H54 (cell line): ENCODE results near the gene AKAP9.
A peak's percentile ranks its signal among the peaks of the same experiment; 100 is the strongest.
"Not testable (repeated sequence)": the region's sequence is repeated elsewhere in the genome, so short reads cannot be mapped to it uniquely, and the experiment has no call there.

Experiments
- DNase-seq: peaks from one replicate; pipeline ENCODE4 v3.0.0; 2011; ENCODE audit warnings: low spot score, mixed read lengths; ENCODE audit not compliant: insufficient read length
- FAIRE-seq: peaks from 3 replicates; lab custom pipeline; 2011; peaks lifted over from hg19 to GRCh38; lab: Jason Lieb, UNC
- POLR2A ChIP-seq: IDR thresholded peaks from 2 replicates; pipeline ENCODE4 v1.6.1; 2011; ENCODE audit warnings: low read depth, mild to moderate bottlenecking, low read length

The AKAP9 gene

DNA sequence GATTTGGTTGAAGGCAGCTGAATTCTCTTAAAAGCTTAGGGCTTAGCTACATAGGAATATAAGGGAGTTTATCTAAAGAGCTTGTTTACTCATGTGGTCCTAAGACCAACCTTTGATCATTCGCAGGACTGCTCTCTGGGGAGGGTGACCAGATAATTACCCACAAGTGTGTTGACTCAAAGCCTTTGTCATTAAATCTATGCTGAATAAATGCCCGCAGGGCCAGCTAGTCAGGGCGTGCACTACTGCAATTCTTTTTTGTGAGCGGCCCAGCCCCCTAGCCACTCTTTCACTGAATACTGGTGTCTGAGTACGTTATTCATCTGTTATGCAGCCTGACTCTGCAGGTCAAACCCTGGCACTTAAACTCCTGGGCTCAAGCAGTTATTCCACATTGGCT is 69.6 kb downstream of the AKAP9 start:
- no peak for TF ChIP-seq POLR2A
- FAIRE-seq (no peak), DNase-seq (no peak)

DNA sequence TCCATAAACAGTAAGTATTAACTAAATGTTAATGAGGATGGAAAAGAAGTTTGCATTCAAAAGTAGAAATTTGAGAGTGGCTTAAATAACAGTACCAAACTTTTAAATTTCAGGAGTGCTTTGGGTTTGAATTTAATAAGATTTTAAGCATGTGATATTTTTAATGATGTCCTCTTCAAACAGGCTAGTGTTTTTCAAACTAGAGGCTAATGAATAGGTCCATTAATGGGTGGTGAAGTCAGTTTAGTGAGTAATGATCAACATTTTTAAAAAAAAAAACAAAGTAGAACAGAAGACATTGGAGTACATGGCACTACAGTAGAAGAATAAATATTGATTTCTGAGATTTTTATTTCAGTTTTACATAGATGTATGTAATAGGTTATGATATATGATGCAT is 72.9 kb downstream of the AKAP9 start:
- TF ChIP-seq POLR2A = no peak

DNA sequence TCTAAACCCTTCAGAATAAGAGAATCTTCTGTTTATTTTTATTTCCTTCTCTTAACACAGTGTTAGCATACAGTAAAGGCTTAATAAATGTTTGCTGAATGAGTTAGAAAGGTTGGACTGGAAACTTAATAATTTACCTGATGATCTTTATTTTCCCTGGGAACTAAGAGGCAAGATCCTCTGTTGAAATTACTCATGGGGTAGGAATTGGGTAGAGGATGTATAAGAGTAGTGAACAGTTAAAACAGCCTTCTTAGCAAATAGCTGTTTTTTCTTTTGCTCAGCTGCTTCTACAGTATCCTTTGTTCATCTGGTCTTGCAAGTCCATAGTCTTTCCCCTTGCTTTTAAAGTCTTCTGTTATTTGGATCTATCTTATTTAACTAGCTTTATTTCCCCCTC is 80.0 kb downstream of the AKAP9 start:
- no peak for TF ChIP-seq POLR2A
- FAIRE-seq (peak; percentile 67), DNase-seq (no peak)

More for the DNA sequence above, 72.9 kb downstream of the AKAP9 start:
- DNase-seq = no peak
- no peak for FAIRE-seq

DNA sequence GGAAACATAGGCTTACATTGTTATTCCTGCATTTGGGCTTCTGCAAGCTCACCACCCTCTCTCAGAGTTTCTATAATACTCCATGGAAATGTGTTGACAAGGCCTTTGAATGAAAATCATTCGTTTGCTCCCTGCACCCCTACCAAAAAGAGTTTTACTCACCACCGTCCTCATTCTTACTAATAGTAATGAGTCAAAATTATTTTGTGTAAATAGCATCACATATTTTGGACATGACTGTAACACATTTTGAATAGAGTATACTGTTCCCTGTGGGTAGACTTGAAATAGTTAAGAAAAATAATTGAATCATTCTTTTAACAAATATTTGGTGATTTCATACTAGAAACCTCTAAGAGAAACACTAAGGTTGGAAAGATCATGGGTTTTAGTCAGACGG is 84.6 kb downstream of the AKAP9 start:
- TF ChIP-seq POLR2A = no peak
- DNase-seq = peak; percentile 5
- peak; percentile 85 for FAIRE-seq

DNA sequence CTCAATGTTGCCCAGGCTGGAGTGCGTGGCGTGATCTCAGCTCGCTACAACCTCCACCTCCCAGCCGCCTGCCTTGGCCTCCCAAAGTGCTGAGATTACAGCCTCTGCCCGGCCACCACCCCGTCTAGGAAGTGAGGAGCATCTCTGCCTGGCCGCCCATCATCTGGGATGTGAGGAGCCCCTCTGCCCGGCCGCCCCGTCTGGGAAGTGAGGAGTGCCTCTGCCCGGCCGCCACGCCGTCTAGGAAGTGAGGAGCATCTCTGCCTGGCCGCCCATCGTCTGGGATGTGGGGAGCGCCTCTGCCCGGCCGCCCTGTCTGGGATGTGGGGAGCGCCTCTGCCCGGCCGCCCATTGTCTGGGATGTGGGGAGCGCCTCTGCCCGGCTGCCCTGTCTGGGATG is 86.0 kb downstream of the AKAP9 start:
- DNase-seq, FAIRE-seq: not testable (repeated sequence)

DNA sequence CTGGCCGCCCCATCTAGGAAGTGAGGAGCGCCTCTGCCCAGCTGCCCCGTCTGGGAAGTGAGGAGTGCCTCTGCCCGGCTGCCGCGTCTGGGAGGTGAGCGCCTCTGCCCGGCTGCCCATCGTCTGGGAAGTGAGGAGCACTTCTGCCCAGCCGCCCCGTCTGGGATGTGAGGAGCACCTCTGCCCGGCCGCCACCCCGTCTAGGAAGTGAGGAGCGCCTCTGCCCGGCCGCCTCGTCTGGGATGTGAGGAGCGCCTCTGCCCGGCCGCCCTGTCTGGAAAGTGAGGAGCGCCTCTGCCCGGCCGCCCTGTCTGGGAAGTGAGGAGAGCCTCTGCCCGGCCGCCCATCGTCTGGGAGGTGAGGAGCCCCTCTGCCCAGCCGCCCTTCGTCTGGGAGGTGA is 86.5 kb downstream of the AKAP9 start:
- not testable (repeated sequence) for DNase-seq, FAIRE-seq

DNA sequence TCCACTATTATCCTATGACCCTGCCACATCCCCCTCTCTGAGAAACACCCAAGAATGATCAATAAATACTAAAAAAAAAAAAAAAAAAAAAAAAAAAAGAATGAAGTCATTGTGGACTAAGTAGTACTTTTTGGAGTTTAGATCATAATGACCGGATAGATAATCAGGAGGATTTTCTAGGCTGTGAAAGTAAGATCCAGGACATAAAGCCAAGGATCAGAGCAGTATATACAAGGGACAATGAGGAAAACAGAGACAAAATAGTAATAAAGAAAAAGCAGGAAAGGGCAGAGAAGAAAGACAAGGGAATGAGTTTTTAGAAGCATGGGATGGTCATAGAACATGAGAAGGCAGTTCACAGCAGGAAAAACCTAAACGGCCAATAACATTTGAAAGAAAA is 87.6 kb downstream of the AKAP9 start:
- TF ChIP-seq POLR2A = no peak
- no peak for DNase-seq
- FAIRE-seq = no peak

DNA sequence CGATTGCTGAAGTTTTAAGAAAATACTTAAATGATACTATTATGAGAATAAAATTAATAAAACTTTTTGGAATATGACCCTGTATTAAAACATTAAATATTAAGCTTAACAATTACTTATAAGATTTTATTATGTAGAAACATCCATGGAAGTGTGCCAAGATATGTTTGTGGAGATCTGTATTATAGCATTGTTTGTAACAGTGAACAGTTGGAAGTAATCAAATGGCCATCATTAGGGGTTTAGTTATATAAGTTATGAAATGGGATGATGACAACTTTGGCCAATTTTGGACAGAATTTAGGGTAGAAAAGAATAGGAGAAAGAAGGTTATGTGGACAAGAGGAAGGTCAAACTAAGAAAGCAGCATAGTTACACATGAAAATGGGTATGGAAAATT is 88.0 kb downstream of the AKAP9 start:
- no peak for FAIRE-seq
- TF ChIP-seq POLR2A = no peak
- DNase-seq = no peak

DNA sequence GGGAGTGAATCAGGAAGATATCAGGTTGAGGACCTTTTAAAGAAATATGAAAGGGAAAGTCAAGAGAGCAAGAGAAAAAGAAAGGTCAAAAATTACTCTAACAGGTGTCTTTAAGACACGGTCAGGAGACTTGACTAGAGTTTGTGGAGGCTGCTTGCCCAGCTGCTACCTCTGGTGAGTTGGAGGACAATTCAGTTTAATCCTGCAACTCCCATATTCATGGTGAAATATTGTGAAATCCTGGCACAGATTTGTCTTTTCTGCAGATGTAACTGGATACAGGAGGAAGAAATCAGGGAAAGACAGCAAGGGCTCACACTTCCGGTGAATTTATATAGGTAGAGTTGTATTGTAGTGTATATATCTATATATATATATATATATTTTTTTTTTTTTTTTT is 93.5 kb downstream of the AKAP9 start:
- no peak for DNase-seq
- no peak for FAIRE-seq
- no peak for TF ChIP-seq POLR2A

DNA sequence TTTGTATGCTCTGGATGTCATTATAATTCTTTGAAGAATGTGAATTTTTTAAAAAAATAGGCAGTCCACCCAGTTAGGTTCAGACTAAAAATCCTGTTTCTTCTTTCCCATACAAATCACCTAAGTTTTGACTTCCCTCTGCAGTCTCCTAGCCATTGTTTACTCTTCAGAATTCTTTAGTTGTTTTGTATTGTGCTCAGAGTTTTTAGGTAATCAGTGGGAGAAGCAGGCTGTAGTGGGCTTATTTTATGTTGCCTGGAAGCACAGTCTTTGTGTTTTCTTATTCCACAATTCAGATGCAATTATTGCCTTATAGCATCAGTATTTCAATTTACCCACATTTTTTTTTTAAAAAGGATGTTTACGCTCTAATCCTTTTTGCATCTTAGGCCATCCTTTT is 94.9 kb downstream of the AKAP9 start:
- DNase-seq (no peak), FAIRE-seq (no peak)
- TF ChIP-seq POLR2A = no peak

DNA sequence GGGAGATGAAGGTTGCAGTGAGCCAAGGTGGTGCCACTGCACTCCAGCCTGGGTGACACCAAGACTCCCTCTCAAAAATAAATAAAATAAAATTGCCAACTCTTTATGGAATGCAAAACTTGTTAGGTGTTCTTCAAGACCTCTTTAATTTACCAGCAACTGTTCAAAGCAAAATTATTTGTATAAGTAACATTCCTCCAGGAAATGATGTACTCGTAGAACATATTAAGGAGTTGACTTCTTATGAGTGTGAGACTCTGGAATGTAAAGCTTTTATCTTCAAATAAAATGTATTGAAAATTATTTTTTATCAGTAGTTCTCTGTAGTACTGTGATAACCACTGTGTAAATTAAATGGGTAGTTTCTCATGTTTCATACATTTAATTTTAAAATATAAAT is 99.2 kb downstream of the AKAP9 start:
- FAIRE-seq = no peak
- no peak for DNase-seq
- no peak for TF ChIP-seq POLR2A

DNA sequence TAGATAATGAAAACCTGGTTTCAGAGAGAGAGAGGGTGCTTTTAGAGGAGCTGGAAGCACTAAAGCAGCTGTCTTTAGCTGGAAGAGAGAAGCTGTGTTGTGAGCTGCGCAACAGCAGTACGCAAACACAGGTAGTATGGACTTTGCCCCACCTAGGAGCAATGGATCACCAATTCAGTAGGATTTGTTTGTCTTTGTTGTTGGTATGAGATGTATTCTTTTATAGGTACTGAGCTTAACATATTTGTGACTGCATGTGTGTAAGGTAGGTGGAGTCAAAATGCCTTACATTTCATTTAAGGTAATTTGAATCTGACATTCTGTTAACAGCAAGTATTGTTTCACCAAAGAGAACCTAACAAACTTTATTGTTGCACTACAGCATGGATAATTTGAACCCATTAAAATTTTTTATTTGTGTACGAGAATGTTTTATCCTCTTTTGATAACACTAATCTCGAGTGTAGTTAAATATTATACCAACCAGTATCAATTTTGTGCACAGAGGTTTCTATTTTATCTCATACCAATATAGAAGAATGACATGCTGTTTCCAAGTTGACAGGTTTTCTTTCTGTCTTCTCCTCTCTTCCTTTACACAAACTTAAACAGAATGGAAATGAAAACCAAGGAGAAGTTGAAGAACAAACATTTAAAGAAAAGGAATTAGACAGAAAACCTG is 101.5 kb downstream of the AKAP9 start:
- no peak for TF ChIP-seq POLR2A
- no peak for DNase-seq
- FAIRE-seq = no peak

DNA sequence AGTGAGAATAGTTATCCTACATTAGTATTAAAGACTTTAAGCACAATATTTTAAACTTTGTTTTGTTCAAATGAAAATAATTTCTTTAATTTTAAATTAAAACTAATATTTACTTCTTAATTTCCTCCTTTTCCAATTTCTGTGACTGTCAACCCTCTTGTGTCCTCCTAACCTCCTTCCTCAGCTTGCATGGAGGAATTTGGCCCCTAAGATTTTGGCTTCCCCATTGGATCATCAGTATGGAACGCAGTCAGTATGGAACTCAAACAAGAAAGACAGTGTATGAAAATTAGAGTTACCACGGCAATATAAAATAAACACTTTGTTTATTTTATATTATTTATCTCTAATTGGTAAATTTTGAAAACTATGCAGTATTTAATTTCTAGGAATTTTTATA is 102.4 kb downstream of the AKAP9 start:
- no peak for DNase-seq
- no peak for FAIRE-seq
- no peak for TF ChIP-seq POLR2A

DNA sequence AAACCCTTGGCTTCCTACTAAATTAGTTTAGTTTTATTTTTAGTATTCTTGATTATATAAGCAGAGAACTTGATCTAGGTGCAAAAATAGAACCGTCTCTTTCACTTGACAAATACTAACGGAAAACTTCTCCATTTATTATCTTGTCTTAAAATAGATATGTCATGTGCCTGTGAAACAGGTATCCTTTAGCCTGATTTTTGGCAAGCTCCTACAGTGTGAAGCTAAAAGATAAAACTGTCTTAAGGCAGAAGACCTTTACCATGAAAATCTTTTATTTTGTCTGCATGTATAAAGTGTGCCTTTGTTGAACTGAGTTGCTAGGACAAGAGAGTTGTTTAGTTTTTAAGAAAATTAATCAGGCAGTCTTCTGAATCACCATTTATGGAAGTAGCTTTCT is 103.0 kb downstream of the AKAP9 start:
- TF ChIP-seq POLR2A = no peak
- DNase-seq = no peak
- no peak for FAIRE-seq

DNA sequence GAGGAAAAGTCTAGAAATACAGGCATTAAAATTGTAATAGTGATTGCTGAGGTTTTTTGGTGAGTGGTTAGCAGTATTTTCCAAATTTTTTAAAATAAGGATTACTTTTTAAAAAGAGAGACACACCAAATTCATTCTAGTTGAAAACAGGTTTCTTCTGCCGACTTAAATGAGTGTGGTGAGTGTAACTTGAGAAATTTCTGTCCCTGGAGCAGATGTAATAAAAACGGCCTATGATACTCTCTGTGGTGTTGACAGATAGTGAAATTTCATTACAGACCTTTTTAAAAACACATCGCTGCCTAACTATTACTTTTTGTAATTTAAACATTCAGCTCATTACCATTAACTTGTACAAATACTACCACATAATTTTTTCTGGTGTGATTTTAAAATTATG is 103.5 kb downstream of the AKAP9 start:
- TF ChIP-seq POLR2A = no peak
- no peak for DNase-seq
- FAIRE-seq = no peak

DNA sequence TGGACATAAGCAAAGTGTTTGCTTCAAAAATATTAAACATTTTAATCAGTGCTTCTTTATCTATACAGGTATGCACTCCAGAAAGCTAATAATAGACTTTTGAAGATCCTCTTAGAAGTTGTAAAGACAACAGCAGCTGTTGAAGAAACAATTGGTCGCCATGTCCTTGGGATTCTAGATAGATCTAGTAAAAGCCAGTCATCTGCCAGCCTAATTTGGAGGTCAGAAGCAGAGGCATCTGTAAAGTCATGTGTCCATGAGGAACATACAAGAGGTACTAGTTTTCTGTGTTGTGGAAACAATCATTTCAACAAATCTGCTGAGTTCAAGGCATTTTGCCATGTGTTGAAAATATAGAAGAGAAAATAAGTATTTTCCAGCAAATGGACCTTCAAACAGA is 104.3 kb downstream of the AKAP9 start:
- DNase-seq (no peak), FAIRE-seq (no peak)
- TF ChIP-seq POLR2A = no peak

DNA sequence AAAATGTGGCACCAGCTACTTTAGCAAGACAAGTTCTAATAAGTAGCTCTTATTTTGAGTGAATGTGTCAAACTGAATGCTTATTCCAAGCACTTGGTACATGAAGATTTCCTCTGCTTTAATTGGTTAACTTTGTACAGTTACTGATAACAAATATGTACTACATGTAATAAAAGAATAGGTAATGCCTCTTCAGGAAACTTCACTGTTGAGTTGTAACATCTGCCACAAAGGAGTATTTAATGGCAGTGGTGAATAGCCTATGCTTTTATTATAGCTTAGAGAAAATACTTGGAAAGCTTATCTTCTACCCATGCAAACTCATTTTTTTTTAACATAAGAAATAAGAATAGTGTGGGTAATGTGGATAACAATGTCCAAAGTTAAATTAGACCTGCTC is 111.0 kb downstream of the AKAP9 start:
- FAIRE-seq = no peak
- TF ChIP-seq POLR2A = no peak
- DNase-seq = no peak
